ENCODE data around the gene BMP5.

BMP5 gene

DNA sequence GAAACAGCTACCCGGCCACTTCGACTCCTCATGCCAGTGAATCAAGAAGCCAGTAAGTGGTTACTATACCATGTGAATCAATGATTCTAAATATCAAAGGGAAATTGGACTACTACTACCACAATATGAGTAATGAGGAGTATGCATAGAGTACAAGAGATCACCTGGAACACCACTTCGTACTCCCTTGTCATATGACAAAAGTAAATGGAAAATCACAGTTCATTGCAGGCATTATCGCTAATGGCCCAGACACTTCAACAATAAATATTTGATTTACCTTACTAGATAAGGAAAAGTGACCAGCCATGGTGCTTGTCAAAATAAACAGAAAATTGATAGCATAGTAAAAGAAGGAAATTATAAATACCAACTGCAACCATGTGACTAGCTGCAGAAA lies 73.1 kb downstream of the BMP5 start:
- no peak for DNase-seq

GRCh38 chr6:55798571-55798970 lies 76.8 kb downstream of the BMP5 start:
- no peak for DNase-seq

- DNase-seq = no peak
These were observed 81.1 kb downstream of the BMP5 start for GRCh38 chr6:55794136-55794812.

GRCh38 chr6:55785273-55785672 lies 90.1 kb downstream of the BMP5 start:
- DNase-seq = no peak

- no peak for DNase-seq
These were observed 93.1 kb downstream of the BMP5 start for GRCh38 chr6:55782275-55782674.

DNA sequence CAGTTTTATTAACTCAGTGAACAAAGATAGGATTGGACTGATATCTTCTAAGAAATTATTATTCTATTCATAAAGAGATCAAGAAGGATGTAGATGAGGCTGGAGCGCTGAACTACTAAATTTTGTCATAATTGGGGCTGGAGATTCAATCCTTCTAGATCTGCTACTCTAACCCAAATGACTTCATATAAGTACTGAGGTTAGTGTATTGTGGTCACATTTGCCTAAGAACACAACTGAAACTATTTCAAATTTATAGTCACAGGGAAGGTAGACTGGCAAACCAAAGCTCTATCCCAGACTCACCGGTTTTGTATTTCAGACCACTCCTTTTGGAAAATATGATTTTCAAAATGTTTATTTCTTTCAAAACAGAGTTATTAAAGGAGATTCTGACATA lies 96.7 kb downstream of the BMP5 start:
- no peak for DNase-seq

- DNase-seq = no peak
These were observed 97.9 kb downstream of the BMP5 start for GRCh38 chr6:55777469-55777868.

DNA sequence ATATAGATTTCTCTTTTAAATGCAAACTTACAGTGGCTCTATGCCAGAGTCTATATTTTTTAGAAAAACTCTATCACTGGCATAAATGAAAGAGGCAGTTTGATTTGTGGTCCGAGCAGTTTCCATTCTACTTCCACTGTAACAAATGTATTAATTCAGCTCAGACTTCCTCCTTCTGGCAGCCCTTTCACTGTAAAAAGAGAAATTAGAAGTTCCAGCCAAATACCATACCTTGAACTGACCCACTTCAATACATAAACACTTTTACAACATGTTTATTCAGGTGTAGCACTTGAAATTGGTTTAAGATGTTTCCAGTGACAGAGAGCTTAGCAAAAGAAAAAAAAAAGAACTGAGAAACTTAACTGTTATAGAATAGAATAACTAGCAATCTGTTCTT lies 99.3 kb downstream of the BMP5 start:
- DNase-seq = no peak

- no peak for DNase-seq
These were observed 100.4 kb downstream of the BMP5 start for GRCh38 chr6:55775029-55775318.

GRCh38 chr6:55774286-55775028 lies 100.9 kb downstream of the BMP5 start:
- no peak for DNase-seq

DNA sequence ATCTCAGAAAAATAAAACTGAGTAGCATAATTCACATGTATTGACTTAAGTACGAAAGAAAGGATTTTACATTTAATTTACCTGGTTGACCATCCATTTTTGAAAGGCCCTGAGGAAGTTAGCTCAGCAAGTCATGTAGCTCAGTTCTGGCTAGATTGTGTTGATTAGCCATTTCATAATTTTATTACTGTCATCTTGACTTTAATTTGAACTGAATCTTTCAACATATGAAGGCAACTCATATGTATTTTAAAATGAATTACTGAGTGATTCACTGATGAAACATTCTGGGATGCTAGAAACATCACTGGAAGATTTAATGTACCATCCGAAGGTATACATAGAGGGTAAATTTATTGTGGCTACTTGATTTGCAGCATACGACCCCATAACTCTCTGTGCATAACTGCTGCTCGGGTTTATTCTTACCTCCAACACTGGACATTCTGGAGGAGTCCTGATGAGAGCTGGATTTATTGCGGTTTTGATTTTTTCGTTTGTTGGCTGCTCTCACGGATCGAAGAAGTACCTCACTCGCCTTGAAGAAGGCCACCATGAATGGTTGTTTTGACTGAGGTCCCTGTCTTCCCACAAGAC lies 101.7 kb downstream of the BMP5 start:
- no peak for DNase-seq

- no peak for DNase-seq
These were observed 102.7 kb downstream of the BMP5 start for GRCh38 chr6:55772730-55773129.

GRCh38 chr6:55759536-55759935 lies 115.9 kb downstream of the BMP5 start:
- DNase-seq = no peak

DNA sequence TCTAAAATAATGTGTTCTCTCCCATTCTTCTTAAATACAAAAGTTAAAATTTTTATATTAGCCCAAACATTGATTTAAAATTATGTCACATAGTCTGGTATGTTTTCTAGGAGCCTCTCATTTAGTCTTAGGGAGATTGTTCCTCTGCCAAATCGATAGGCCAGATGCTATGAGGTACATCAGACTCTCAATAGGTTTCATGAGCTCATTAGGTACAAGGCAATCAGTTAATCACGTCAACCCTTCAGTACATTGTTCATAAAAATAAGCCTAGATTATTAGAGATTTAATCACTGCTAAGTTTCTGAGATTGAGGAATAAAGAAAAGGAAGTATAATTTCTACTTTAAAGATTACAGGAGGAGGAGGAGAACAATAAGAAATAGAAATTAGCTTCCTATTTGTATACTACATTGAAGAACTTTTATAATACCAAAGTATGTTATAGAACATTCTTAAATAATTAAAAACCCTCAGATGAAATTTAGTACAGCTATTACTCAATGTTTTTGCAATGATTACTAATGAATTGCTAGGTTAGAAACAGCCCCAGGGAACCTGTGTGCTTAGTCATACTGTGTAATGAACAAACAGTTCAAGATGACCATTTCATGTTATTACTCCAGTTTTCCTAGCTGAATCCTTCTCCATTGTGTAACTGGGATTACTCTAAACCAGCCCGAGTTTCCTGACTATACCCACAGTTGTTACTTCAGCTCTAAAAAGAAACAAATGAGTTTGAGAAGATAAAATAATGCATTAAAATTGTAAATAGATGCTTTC lies 117.0 kb downstream of the BMP5 start:
- DNase-seq = no peak

- no peak for DNase-seq
These were observed 118.8 kb downstream of the BMP5 start for GRCh38 chr6:55756531-55757031.

DNA sequence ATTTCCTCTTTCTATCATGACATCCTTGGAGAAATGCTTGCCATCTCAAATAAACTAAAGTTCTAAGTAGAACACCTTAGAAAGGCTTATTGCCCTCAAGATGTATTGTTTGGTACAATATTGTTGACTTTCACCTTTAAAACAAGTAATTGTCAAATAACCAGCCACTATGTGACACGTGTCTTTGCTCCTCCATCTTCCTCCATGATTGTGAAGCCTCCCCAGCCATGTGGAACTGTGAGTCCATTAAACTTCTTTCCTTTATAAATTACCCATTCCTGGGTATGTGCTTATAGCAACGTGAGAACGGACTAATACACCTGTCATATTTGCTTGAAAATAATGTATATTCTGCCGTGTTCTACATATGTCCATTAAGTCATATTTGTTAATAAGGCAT lies 126.5 kb downstream of the BMP5 start:
- DNase-seq = no peak

- no peak for DNase-seq
These were observed 128.9 kb downstream of the BMP5 start for GRCh38 chr6:55746473-55746872.

DNA sequence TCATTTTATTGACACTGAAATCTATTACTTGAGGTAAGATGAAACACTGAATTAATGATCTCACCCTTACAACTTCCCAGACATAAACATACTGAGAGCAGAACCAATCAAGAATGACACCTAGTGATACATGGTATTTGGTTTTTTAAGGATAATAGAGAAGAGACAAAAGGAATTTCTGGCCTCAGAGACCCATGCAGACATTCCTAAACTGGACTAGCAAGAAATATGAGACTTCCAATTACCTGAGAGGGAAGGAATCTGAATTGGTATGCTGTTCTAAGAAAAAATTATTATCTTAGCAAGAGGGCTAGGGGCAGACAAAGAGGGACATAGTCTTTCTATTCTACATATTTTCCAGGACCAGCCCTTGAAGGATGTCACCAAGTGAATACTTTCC lies 141.1 kb downstream of the BMP5 start:
- DNase-seq = no peak

- DNase-seq = no peak
These were observed 145.7 kb downstream of the BMP5 start for GRCh38 chr6:55729665-55730064.

DNA sequence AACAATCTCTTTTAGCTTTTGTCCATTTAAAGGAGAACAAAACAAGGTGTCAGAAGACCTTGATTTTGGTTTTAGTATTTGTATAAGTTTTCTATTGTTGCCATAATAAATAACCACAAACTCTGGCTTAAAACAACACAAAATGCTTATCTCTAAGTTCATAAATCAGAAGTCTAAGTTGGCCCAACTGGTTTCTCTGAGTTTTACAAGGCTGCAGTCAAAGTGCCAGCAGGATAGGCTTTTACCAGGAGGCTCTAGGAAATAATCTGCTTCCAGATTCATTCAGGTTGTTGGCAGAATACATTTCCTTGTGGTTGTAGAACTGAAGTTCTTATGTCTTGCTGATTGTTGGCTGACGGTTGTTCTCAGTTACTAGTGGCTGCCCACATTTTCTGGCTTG lies 149.2 kb downstream of the BMP5 start:
- no peak for DNase-seq

DNA sequence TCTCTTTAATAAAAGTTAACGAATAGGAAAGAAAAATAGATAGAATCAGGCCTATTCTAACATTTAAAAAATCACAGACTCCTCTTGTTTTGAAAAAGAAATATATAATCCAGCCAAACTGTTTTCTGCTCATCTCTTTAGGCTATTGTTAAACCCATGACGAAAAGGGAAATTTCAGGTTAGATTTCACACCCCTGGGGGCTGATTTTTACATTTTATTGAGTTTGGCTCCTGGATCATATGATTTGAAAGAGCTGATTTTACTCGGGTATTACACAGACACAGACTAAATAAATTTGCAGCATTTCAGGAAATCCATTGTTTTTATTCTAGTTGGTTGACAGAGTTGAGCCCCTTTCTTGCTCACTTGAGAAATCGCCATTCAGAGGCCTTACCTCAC lies 160.6 kb downstream of the BMP5 start:
- DNase-seq = no peak

DNA sequence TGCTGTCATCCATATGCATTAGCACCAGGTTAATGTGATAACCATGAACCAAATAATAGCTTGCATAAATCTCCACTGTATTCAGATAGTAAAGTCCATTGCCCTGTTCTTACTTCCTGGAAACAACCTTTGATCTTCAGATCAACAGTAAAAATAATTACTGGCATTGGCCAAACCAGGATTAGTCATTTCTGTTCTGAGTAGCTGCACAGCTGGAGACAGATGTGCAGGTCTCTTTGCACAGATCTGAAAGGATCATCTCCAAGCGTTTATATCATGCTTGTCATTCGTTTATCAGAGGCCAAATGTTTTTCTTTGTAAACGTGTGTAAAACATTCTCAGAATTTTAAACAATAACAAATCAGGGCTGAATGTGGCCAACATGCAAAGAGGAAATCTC lies 162.0 kb downstream of the BMP5 start:
- DNase-seq = no peak

- DNase-seq = no peak
These were observed 166.7 kb downstream of the BMP5 start for GRCh38 chr6:55708711-55709110.

Data from Kasumi-1 (cell line).